ENCODE measurements around the gene ZBTB49. TPM values are rescaled to one million over a fixed set of nuclear protein-coding genes. Genes with fewer than 3 reads are reported as not detected.

Gene ZBTB49
- total and polyA plus RNA-seq, 2 of the 13 experiments (the other 11 are each of a cell fraction or from before 2014, with no cell fraction given), result 3.3 to 4.3 TPM

GRCh38 chr4:4364061-4364460 lies 74.0 kb downstream of the ZBTB49 start:
- no peak overlapping the region for H3K4me3 ChIP-seq (replicated peaks in 1 of 3; ENCODE audit: insufficient read depth in 1 of 3, low read depth in 2 of 3, low read length in 3 of 3)
- no peak overlapping the region for H3K27ac ChIP-seq (ENCODE audit: extremely low read length, insufficient read depth, low read length)
- H3K27me3 ChIP-seq (ENCODE audit: control insufficient read depth in 1 of 2, insufficient read depth in 2 of 2, low read length in 2 of 2), result peaks cover 0 to 21% of the 10 kb centered on the region in 2 experiments; a peak in 2 of 5 replicates
- WGBS (ENCODE audit: low lambda C conversion rate), result 2% methylated on average over 3 of the region's 3 CpGs
- H3K4me1 ChIP-seq (ENCODE audit: insufficient read depth, low read length), result no peaks in the 10 kb centered on the region
- no peaks in the 10 kb centered on the region for H4K20me1 ChIP-seq (ENCODE audit: insufficient read depth, low read length)
- TF ChIP-seq ZNF460 (CRISPR knock-in tag; IDR thresholded peaks at IDR 0.05; ENCODE audit: borderline replicate concordance), result no peak
- no peak for TF ChIP-seq KDM1A (CRISPR knock-in tag; IDR thresholded peaks at IDR 0.05)
- TF ChIP-seq ZNF335 (CRISPR knock-in tag; IDR thresholded peaks at IDR 0.05), result no peak
- TF ChIP-seq ASH2L (IDR thresholded peaks at IDR 0.05; ENCODE audit: insufficient read length, low read depth, low read length), result no peak
- no peak for TF ChIP-seq FOSL2 (CRISPR knock-in tag; IDR thresholded peaks at IDR 0.05)
- TF ChIP-seq ZKSCAN8 (CRISPR knock-in tag; IDR thresholded peaks at IDR 0.05; ENCODE audit: borderline replicate concordance), result no peak
- no peak overlapping the region for H3K9ac ChIP-seq (ENCODE audit: insufficient read depth, low read depth, low read length)
- no peaks in the 10 kb centered on the region for H3K79me2 ChIP-seq (ENCODE audit: insufficient read depth, low read length)
- H3K4me2 ChIP-seq (ENCODE audit: low read depth, low read length), result no peak overlapping the region
- no peaks in the 10 kb centered on the region for H3K36me3 ChIP-seq (replicated peaks in 1 of 2; ENCODE audit: control insufficient read depth in 1 of 2, insufficient read depth in 2 of 2, low read length in 2 of 2)
- ATAC-seq, result no peak
- ChIA-PET CTCF (ENCODE audit: low intra/inter-chr PET ratio, low total read pairs) (no interaction called here), POLR2A (no interaction called here)
- no TSS peak for BruUV-seq (replicated peaks)
- intact Hi-C loops (cut with micrococcal nuclease; ENCODE audit: unreplicated experiment) (no loop called here), in situ Hi-C loops (cut with HindIII; ENCODE audit: extremely low pct_ligation_motif_present, low pct_unique_long_range_greater_than_20kb) (no loop called here)
- no peaks in the 10 kb centered on the region for H3K9me3 ChIP-seq (ENCODE audit: low read length)
- H2AFZ ChIP-seq (ENCODE audit: low read length), result no peak overlapping the region
- no peak for DNase-seq (ENCODE audit: low spot score)
- no peak for FAIRE-seq

- Histone ChIP-seq H3K4me2 (ENCODE audit: low read depth, low read length) (no peak overlapping the region), H3K4me1 (ENCODE audit: insufficient read depth, low read length) (no peaks in the 10 kb centered on the region), H2AFZ (ENCODE audit: low read length) (no peak overlapping the region), H3K79me2 (ENCODE audit: insufficient read depth, low read length) (no peaks in the 10 kb centered on the region), H3K27me3 (ENCODE audit: control insufficient read depth in 1 of 2, insufficient read depth in 2 of 2, low read length in 2 of 2) (peaks cover 0 to 23% of the 10 kb centered on the region in 2 experiments; a peak in 2 of 5 replicates), H4K20me1 (ENCODE audit: insufficient read depth, low read length) (no peaks in the 10 kb centered on the region), H3K36me3 (replicated peaks in 1 of 2; ENCODE audit: control insufficient read depth in 1 of 2, insufficient read depth in 2 of 2, low read length in 2 of 2) (no peaks in the 10 kb centered on the region), H3K27ac (ENCODE audit: extremely low read length, insufficient read depth, low read length) (no peak overlapping the region), H3K9me3 (ENCODE audit: low read length) (no peaks in the 10 kb centered on the region), H3K9ac (ENCODE audit: insufficient read depth, low read depth, low read length) (no peak overlapping the region), H3K4me3 (replicated peaks in 1 of 3; ENCODE audit: insufficient read depth in 1 of 3, low read depth in 2 of 3, low read length in 3 of 3) (no peak overlapping the region)
- in situ Hi-C loops (cut with HindIII; ENCODE audit: extremely low pct_ligation_motif_present, low pct_unique_long_range_greater_than_20kb) (no loop called here), intact Hi-C loops (cut with micrococcal nuclease; ENCODE audit: unreplicated experiment) (no loop called here)
- WGBS (ENCODE audit: low lambda C conversion rate), result 28% methylated on average over 9 of the region's 9 CpGs
- FAIRE-seq (no peak), ATAC-seq (no peak), DNase-seq (ENCODE audit: low spot score) (no peak)
- BruUV-seq (replicated peaks), result no TSS peak
- ChIA-PET CTCF (ENCODE audit: low intra/inter-chr PET ratio, low total read pairs) (no interaction called here), POLR2A (no interaction called here)
- TF ChIP-seq ZNF136 (CRISPR knock-in tag; IDR thresholded peaks at IDR 0.05; ENCODE audit: low read depth) (no peak), CSRNP2 (CRISPR knock-in tag; conservative IDR thresholded peaks at IDR 0.05; ENCODE audit: low read depth) (no peak)
Observed at GRCh38 chr4:4364486-4365208, 74.6 kb downstream of the ZBTB49 start.
